Brain microvascular endothelial cell (primary cell): ENCODE measurements around the gene KIF21A.

Source experiments
- DNase-seq: peaks from one replicate; pipeline ENCODE4 v3.0.0-alpha.2; 2020
- H3K27ac ChIP-seq: fragments of 250-450 bp; sonication (Bioruptor Pico); 2 replicates; pipeline ENCODE4 v1.5.1; 2020; ENCODE audit warnings: mild to moderate bottlenecking, moderate library complexity
- H3K27me3 ChIP-seq: fragments of 250-450 bp; sonication (Bioruptor Pico); replicated peaks from 2 replicates; pipeline ENCODE4 v1.5.1; 2020; ENCODE audit warnings: mild to moderate bottlenecking
- H3K36me3 ChIP-seq: fragments of 250-450 bp; sonication (Bioruptor Pico); replicated peaks from 2 replicates; pipeline ENCODE4 v1.5.1; 2020; ENCODE audit warnings: mild to moderate bottlenecking
- H3K4me3 ChIP-seq: 2 replicates; pipeline ENCODE4 v1.5.1; 2011; ENCODE audit warnings: low read depth, mild to moderate bottlenecking, control low read depth, low read length, moderate library complexity
- in situ Hi-C: cut with HindIII; loops from 2 replicates; pipeline ENCODE4 v1.10.0; 2017; ENCODE audit warnings: low sequenced_read_pairs, low pct_ligation_motif_present
- TF ChIP-seq, protein P1 (sequence below): IDR thresholded peaks from 2 replicates; pipeline ENCODE4 v1.5.1; 2011; ENCODE audit warnings: low read depth, mild to moderate bottlenecking, moderate library complexity, low read length, control low read depth, inconsistent platforms; ENCODE audit errors: missing control alignments

KIF21A gene

DNA sequence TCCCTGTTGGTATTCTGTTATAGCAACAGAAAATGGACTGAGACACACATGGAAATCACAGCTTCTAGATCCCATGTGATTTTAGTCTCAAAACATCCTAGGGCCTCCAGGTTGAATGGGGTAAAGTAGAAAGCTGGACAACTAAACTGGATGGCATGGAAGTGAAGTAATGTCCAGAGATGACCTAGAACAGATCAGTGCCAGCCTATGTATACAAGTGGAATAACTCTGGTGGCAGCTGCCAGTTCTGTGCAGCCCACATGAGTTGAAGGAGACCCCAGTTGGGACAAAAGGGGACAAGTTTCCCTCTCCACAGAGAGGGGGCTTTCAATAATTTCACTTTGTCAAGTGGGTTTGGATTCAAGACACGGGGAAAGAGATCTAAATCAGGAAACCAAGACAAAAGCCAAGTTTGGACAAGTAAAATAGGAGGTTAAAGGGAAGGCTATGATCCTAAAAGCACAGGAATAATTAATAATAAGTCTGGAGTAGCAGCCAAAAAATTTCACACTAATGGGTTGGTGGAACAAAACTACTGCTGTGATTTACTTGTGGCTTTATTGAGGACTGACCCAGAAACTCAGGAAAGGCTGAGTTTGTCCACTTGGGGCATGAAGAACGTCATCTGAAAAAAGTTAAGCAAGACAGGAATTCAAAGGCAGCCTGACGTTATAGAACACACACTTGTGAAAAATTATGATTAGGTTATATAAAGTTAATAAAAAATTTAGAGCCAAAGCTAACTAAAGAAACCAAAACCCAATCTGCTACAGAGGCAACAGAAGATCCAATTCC, 11.7 kb downstream of the KIF21A start:
- DNase-seq, result no peak
- TF ChIP-seq, protein P1, sequence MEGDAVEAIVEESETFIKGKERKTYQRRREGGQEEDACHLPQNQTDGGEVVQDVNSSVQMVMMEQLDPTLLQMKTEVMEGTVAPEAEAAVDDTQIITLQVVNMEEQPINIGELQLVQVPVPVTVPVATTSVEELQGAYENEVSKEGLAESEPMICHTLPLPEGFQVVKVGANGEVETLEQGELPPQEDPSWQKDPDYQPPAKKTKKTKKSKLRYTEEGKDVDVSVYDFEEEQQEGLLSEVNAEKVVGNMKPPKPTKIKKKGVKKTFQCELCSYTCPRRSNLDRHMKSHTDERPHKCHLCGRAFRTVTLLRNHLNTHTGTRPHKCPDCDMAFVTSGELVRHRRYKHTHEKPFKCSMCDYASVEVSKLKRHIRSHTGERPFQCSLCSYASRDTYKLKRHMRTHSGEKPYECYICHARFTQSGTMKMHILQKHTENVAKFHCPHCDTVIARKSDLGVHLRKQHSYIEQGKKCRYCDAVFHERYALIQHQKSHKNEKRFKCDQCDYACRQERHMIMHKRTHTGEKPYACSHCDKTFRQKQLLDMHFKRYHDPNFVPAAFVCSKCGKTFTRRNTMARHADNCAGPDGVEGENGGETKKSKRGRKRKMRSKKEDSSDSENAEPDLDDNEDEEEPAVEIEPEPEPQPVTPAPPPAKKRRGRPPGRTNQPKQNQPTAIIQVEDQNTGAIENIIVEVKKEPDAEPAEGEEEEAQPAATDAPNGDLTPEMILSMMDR, result no peak
- no peaks in the 10 kb centered on the region for H3K36me3 ChIP-seq
- no peak overlapping the region for H3K27ac ChIP-seq
- in situ Hi-C loops, result no loop called here
- H3K4me3 ChIP-seq, result no peak overlapping the region
- no peaks in the 10 kb centered on the region for H3K27me3 ChIP-seq

GRCh38 chr12:39429809-39430208, 13.1 kb downstream of the KIF21A start:
- H3K36me3 ChIP-seq, result no peaks in the 10 kb centered on the region
- H3K27ac ChIP-seq, result no peak overlapping the region
- in situ Hi-C loops, result no loop called here
- no peak for DNase-seq
- no peak overlapping the region for H3K4me3 ChIP-seq
- H3K27me3 ChIP-seq, result no peaks in the 10 kb centered on the region
- TF ChIP-seq, protein P1, result no peak

DNA sequence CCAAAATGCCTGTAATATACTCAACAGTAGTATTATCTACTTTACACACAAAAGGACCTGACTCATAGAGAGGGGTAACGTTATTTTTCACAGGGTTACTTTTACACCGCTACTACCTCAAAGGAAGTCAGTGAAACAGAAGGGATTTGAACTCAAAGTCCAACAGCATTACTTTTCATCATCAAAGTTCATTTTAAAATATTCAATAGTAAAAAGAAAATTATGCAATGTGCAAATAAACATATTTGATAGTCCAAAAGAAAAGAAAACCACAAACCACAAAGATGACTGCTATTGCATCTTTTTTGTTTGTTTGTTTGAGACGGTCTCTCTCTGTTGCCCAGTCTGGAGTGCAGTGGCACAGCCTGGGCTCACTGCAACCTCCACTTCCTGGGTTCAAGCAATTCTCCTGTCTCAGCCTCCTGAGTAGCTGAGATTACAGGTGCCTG, 15.5 kb downstream of the KIF21A start:
- Histone ChIP-seq H3K27me3 (no peaks in the 10 kb centered on the region), H3K4me3 (no peak overlapping the region), H3K36me3 (no peaks in the 10 kb centered on the region), H3K27ac (no peak overlapping the region)
- in situ Hi-C loops, result no loop called here
- no peak for DNase-seq
- TF ChIP-seq, protein P1, result no peak

DNA sequence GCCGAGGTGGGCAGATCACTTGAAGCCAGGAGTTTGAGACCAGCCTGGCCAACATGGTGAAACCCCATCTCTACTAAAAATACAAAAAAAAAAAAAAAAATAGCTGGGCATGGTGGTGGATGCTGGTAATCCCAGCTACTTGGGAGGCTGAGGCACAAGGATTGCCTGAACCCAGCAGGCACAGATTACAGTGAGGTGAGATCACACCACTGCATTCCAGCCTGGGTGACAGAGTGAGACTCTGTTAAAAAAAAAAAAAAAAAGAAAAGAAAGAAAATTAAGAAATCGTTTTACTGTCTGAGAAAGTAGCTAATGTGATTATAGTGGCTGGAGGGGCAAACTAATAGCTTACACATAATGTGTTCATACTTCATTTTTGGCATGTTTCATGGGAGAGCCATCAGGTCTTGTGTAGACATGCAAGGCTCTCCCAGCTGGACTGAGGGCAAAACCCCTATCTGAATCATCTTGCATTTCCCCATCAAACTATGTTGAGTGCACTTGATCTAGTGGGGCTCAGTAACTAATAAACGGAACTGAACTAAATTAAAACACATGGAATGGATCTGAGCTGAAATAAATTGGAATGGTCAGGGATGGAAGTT, 16.2 kb downstream of the KIF21A start:
- in situ Hi-C loops, result no loop called here
- Histone ChIP-seq H3K4me3 (no peak overlapping the region), H3K27me3 (no peaks in the 10 kb centered on the region), H3K36me3 (no peaks in the 10 kb centered on the region), H3K27ac (no peak overlapping the region)
- no peak for DNase-seq
- TF ChIP-seq, protein P1, result no peak

GRCh38 chr12:39420043-39420442, 22.9 kb downstream of the KIF21A start:
- Histone ChIP-seq H3K36me3 (no peaks in the 10 kb centered on the region), H3K27me3 (no peaks in the 10 kb centered on the region), H3K4me3 (no peak overlapping the region), H3K27ac (no peak overlapping the region)
- DNase-seq, result no peak
- TF ChIP-seq, protein P1, result no peak
- in situ Hi-C loops, result no loop called here
